Measurements from ENCODE around the gene LCOR. TPM values are rescaled to one million over a fixed set of nuclear protein-coding genes. Genes with fewer than 3 reads are reported as not detected.

The LCOR gene
- total and polyA plus RNA-seq, 2 donors (not counting 1 experiment from before 2014, with no cell fraction given), result 15.0 to 15.7 TPM

- Histone ChIP-seq H3K27me3 (ENCODE audit: control insufficient read depth, insufficient read depth, low read length) (no peaks in the 10 kb centered on the region), H4K20me1 (ENCODE audit: control insufficient read depth, extremely low read depth, insufficient read depth, low read length) (no peaks in the 10 kb centered on the region), H3K4me3 (replicated peaks in 1 of 4; ENCODE audit: control extremely low read depth in 1 of 4, insufficient read depth in 1 of 4, low read depth in 3 of 4, low read length in 4 of 4) (no peak overlapping the region), H3K27ac (ENCODE audit: insufficient read depth, low read length) (no peak overlapping the region), H3K4me2 (ENCODE audit: extremely low read depth, insufficient read depth, low read length) (no peak overlapping the region), H3K79me2 (ENCODE audit: control insufficient read depth, insufficient read depth, low read length) (peaks cover 73% of the 10 kb centered on the region), H3K36me3 (ENCODE audit: control insufficient read depth, insufficient read depth, low read length) (no peaks in the 10 kb centered on the region), H3K9ac (ENCODE audit: insufficient read depth, low read length) (no peak overlapping the region), H3K4me1 (ENCODE audit: control insufficient read depth, extremely low read depth, insufficient read depth, low read length) (no peaks in the 10 kb centered on the region), H2AFZ (ENCODE audit: low read length) (no peak overlapping the region), H3K9me3 (ENCODE audit: control insufficient read depth, insufficient read depth, low read depth, low read length) (no peaks in the 10 kb centered on the region)
- no peak for DNase-seq (ENCODE audit: low read depth in 2 of 2)
- TF ChIP-seq EZH2 (IDR thresholded peaks at IDR 0.05; ENCODE audit: low read length, missing control alignments) (no peak), CTCF (conservative IDR thresholded peaks at IDR 0.05 in 1 of 2, IDR thresholded peaks at IDR 0.05 in 1 of 2; ENCODE audit: low read depth in 1 of 2, low read length in 2 of 2) (no peak)
Observed at GRCh38 chr10:96902117-96902516, 70.0 kb downstream of the LCOR start.

DNA sequence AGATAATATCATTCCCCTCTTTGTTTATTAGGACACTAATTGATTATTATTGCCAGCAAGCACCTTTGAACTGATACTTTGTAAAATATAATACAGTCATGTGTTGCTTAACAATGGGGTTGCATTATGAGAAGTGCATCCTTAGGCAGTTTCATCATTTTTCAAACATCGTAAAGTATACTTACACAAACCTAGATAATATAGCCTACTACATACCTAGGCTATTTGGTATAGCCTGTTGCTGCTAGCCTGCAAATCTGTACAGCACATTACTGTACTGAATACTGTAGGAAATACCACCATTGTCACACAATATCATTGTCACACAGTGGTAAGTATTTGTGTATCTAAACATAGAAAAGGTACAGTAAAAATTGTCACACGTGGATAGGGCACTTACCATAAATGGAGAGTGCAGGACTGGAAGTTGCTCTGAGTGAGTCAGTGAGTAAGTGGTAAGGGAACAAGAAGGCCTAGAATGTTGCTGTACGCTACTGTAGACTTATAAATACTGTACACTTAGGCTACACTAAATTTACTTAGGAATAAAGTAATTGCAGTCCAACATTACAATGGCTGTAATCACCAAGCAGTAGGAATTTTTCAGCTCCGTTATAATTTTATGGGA lies 70.7 kb downstream of the LCOR start:
- Histone ChIP-seq H3K27ac (ENCODE audit: insufficient read depth, low read length) (no peak overlapping the region), H3K4me1 (ENCODE audit: control insufficient read depth, extremely low read depth, insufficient read depth, low read length) (no peaks in the 10 kb centered on the region), H3K9me3 (ENCODE audit: control insufficient read depth, insufficient read depth, low read depth, low read length) (no peaks in the 10 kb centered on the region), H3K36me3 (ENCODE audit: control insufficient read depth, insufficient read depth, low read length) (no peaks in the 10 kb centered on the region), H3K27me3 (ENCODE audit: control insufficient read depth, insufficient read depth, low read length) (no peaks in the 10 kb centered on the region), H3K4me3 (replicated peaks in 1 of 4; ENCODE audit: control extremely low read depth in 1 of 4, insufficient read depth in 1 of 4, low read depth in 3 of 4, low read length in 4 of 4) (no peak overlapping the region), H3K79me2 (ENCODE audit: control insufficient read depth, insufficient read depth, low read length) (peaks cover 68% of the 10 kb centered on the region), H2AFZ (ENCODE audit: low read length) (no peak overlapping the region), H3K4me2 (ENCODE audit: extremely low read depth, insufficient read depth, low read length) (no peak overlapping the region), H4K20me1 (ENCODE audit: control insufficient read depth, extremely low read depth, insufficient read depth, low read length) (no peaks in the 10 kb centered on the region), H3K9ac (ENCODE audit: insufficient read depth, low read length) (no peak overlapping the region)
- TF ChIP-seq EZH2 (IDR thresholded peaks at IDR 0.05; ENCODE audit: low read length, missing control alignments) (no peak), CTCF (conservative IDR thresholded peaks at IDR 0.05 in 1 of 2, IDR thresholded peaks at IDR 0.05 in 1 of 2; ENCODE audit: low read depth in 1 of 2, low read length in 2 of 2) (no peak)
- DNase-seq (ENCODE audit: low read depth in 2 of 2), result no peak

- Histone ChIP-seq H4K20me1 (ENCODE audit: control insufficient read depth, extremely low read depth, insufficient read depth, low read length) (no peaks in the 10 kb centered on the region), H3K4me2 (ENCODE audit: extremely low read depth, insufficient read depth, low read length) (no peak overlapping the region), H3K4me1 (ENCODE audit: control insufficient read depth, extremely low read depth, insufficient read depth, low read length) (no peaks in the 10 kb centered on the region), H3K4me3 (replicated peaks in 1 of 4; ENCODE audit: control extremely low read depth in 1 of 4, insufficient read depth in 1 of 4, low read depth in 3 of 4, low read length in 4 of 4) (no peak overlapping the region), H3K36me3 (ENCODE audit: control insufficient read depth, insufficient read depth, low read length) (no peaks in the 10 kb centered on the region), H3K27me3 (ENCODE audit: control insufficient read depth, insufficient read depth, low read length) (no peaks in the 10 kb centered on the region), H2AFZ (ENCODE audit: low read length) (no peak overlapping the region), H3K79me2 (ENCODE audit: control insufficient read depth, insufficient read depth, low read length) (peaks cover 55% of the 10 kb centered on the region), H3K27ac (ENCODE audit: insufficient read depth, low read length) (no peak overlapping the region), H3K9ac (ENCODE audit: insufficient read depth, low read length) (no peak overlapping the region), H3K9me3 (ENCODE audit: control insufficient read depth, insufficient read depth, low read depth, low read length) (no peaks in the 10 kb centered on the region)
- no peak for DNase-seq (ENCODE audit: low read depth in 2 of 2)
- TF ChIP-seq EZH2 (IDR thresholded peaks at IDR 0.05; ENCODE audit: low read length, missing control alignments) (no peak), CTCF (conservative IDR thresholded peaks at IDR 0.05 in 1 of 2, IDR thresholded peaks at IDR 0.05 in 1 of 2; ENCODE audit: low read depth in 1 of 2, low read length in 2 of 2) (no peak)
Observed at GRCh38 chr10:96904648-96905047, 72.5 kb downstream of the LCOR start.

All from fibroblast of lung (primary cell).